Ureter (tissue), 1 donor: ENCODE results near the gene PPP2R1A. TPM values are rescaled to one million over a fixed set of nuclear protein-coding genes. Genes with fewer than 3 reads are reported as not detected.

Source experiments
- DNase-seq: peaks from one replicate; pipeline ENCODE4 v3.0.0-alpha.2; 2020; ENCODE audit warnings: low spot score
- total RNA-seq: library from RNA; stranded (reverse); gene quantifications from one replicate; pipeline ENCODE4 v1.2.4, GENCODE V29; 2023
- donor health status: DM: yes; HTN: yes; CAD: no.

Gene PPP2R1A
- total RNA-seq = 259 TPM

DNA sequence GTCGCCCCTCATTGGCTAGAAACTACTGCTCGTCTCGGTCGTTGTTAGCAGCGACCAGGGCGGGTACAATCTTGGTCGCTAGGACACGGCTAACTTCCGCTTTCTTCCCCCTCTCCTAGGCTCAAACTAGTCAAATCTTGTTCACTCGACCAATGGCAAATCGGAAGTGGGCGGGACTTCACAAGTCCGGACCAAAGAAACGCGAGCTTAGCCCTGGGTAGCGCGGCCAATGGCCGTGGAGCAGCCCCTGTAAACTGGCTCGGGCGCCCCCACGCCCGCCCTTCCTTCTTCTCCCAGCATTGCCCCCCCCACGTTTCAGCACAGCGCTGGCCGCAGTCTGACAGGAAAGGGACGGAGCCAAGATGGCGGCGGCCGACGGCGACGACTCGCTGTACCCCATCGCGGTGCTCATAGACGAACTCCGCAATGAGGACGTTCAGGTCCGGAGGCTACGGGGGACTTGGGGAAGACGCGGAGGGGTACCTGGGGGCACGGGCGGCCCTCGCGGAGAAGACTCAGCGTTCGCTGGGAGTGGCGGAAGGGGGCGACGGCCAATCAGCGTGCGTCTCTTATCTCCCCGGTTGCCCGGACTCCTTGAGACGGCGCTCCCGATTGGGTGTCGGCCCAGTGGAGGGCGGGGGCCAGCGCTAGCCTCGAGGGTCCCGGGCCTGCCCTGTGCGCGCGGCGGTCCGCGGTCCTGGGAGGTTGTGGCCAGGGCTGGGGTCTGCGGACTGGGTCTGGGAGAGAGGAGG is at the start of gene PPP2R1A:
Gene PPP2R1A, plus strand, starts transcription at position 318 of the 752 bp plus-strand sequence. Its CDS starts 45 bp downstream, at position 363.
- peak; percentile 99 for DNase-seq

DNA sequence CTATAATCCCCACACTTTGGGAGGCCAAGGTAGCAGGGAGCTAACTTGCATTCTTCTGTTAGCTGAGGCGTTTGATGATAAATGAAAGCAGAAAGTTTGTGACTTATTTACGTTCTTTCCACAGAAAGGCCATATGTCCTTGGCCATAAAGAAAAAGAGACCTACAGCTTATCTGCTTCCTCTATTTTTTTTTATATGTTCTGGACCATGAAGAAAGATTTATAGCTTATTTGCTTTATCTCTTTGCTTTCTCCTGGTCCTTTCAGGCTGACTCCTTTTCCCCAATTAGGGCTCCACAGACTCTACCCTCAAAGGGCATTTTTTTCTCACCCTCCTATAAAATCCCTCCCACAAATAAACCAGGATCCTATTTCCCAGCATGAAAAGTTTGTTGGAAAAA is 48.6 kb upstream of the PPP2R1A start:
- no peak for DNase-seq

DNA sequence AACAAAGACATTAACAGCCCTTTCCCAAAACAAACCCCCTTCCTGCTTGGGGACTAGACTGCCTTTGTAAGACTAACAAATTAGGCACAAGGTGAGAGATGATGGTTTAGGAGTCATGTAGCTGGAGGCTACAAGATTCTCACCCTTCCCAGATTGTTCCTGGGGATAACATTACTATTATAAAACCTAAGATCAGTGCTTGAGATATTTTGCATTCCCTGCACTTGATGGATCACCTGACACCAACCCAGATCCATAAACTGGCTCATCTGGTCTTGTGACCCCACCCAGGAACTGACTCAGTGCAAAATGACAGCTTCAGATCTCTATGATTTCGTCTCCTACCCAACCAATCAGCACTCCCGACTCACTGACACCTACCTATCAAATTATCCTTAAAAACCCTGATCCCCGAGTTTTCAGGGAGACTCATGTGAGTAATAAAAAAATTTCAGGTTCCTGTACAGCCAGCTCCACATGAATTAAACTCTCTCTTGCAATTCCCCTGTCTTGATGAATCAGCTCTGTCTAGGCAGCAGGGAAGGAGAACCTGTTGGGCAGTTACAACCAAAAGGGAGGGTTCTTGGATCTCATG is 47.8 kb upstream of the PPP2R1A start:
- DNase-seq = no peak

DNA sequence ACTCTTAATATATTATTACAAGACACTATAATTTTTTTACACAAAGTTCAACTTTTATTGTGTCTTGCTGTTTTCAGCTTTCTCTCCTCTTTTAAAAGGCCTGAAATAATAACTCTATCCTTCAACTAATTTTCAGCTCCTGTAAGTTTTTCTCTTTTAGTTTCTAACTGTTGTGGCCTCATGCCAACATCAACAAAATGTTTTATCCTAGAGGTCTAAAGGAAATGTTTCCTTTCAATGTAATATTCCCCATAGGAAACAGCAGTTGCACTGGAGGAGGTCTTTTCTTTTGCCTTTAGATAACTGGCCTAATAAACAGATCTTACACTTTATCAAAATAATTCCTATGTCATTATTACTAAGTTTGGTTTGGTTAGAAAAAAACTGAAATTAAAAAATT is 41.6 kb upstream of the PPP2R1A start:
- DNase-seq = no peak

DNA sequence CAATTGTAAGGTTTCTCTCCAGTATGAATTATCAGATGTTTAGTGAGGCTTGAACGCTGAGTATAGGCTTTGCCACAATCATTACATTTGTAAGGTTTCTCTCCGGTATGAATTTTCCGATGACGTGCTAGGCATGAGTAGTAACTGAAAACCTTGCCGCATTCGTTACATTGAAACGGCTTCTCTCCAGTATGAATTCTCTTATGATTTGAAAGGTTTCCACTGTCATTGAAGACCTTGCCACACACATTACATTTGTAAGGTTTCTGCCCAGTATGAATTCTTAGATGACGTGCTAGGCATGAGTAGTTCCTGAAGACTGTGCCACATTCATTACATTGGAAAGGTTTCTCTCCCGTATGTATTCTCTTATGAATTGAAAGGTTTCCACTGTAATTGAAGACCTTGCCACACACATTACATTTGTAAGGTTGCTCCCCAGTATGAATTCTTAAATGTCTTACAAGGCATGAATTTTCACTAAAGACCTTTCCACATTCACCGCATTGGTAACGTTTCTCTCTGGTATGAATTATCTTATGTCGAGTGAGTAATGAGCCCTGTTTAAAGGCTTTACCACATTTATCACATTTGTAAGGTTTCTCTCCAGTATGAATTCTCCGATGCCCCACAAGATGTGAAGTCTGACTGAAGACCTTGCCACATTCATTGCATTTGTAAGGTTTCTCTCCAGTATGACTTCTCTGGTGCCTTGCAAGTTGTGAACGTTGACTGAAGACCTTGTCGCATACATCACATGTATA is 34.1 kb upstream of the PPP2R1A start:
- DNase-seq = no peak

DNA sequence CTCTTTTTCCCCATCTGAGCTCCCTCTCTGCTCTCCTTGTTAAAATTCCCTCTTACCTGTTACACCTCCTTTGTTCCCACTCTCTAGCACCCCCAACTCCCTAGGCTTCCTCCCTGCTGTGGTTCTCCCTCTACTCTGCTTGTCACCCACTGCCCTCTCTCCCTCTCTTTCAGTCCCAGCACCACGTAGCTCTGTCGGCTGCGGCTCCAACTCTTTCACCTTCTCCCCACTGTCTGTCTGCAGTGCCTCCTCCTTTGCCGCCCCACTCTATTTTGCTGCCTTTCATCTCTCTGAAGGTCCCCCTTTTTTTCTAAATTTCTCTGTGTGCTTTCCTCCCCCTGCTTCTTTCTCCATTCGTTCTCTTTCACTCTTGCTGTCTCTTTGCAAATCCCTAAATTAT is 19.5 kb upstream of the PPP2R1A start:
- no peak for DNase-seq

DNA sequence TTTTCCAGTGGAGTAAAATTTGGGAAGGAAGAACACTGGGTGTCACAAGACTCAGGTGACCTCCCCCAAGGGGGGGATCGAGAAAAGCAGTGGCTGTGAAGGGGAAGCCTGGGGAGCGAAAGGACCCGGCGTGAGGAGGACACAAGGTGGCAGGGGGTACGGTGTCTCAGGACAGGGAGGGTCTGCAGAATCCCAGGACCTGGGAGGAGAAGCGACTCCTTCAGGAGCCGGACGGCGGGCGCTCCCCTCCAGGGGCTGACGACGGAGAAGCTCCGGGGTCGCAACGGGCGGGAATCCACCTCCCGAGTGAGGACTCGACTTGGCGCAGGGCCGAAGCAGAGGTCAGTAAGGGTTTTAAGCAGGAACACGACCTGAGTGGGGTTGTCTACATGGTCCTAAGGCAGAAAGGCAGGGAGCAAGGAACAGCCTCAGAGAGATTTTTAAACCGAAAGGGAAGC is 19.0 kb upstream of the PPP2R1A start:
- peak; percentile 51 for DNase-seq

DNA sequence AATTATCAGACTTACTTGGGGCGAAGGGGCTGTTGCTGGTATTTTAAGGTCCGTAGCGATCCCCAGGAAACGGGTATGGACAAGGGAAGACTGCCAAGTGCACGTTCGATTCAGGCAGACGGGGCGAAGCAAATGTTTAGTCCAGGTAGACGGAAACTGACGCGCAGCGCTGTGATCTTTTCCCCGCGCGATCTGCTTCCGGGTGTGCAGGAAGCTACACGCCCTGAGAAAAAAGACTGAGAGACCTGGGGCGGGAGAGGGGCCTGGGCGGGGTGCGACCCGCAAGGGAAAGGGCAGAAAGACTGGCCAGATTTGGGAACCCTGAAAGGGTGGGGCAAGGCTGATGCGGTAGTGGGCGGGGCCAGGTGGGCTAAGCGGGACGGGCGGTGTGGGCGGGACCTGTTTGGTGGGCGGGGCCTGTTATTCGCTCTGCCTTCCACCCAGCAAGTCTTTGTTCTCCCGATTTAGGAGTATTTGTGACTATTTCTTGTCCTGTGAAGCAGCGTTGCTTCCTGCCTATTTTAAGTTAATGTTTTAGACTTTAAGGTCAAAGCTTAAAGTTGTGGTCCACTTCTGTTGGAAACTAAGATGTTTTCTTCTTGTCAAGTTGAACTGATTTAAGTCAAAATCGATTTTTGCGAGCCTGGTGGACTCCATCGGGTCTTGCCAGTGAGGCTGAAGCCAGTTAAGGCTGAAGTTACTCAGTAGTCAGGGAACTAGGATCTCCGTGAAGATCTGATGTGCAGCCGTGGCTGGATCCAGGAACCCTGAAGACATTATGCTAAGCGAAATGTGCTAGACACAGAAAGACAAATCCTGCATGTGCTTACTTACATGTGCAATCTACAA is 18.3 kb upstream of the PPP2R1A start, which contains the start of gene ZNF836:
Gene ZNF836, minus strand, starts transcription at position 301 of the 849 bp plus-strand sequence. CDS start 3,549 bp downstream, outside the sequence.
- peak; percentile 93 for DNase-seq

DNA sequence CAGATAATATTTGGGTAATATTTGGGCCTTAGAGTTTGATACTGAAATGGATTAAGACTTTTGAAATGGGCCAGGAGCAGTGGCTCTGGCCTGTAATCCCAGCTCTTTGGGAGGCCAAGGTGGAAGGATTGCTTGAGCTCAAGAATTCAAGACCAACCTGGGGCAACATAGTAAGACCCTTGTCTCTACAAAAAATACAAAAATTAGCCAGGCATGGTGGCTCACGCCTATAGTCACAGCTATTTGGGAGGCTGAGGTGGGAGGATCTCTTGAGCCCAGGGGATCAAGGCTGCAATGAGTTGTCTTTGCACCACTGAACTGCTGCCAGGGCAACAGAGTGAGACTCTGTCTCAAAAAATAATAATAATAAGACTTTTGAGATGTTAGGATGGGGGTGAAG is 17.5 kb upstream of the PPP2R1A start:
- no peak for DNase-seq

DNA sequence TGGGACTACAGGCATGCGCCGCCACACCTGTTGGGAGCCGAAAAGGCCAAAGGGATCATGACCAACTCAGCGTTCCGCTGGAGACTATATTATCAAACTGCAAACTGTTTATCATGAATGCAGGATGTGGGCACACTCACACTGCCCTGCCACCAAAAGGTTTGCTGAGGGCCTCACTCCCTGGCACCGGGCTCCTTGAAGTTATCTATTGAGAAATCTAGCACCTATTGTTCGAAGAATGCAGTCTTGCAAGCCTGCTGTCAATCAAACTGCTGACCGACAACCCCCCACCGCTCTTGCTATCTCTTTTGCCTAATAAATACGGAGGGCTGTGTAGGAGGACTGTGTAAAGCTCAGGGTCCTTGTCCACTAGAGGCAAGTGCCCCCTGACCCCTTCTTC is 13.3 kb upstream of the PPP2R1A start:
- DNase-seq = no peak

DNA sequence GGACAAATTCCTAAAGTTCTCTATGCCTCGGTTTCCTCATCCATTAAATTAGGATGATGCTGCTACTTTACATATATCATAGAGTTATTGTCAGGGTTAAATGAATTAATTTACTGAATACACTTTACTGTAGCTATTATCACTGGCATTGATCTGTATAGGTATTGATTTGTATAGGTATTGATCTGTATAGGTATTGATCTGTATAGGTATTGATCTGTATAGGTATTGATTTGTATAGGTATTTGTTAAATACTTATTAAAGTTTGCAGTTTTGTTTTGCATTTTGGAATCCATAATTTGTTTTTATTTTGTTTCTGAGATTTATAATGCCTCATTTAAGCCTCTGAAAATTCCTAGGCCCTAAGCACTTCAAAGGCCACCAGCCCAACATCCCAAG is 2.4 kb upstream of the PPP2R1A start:
- DNase-seq = no peak

DNA sequence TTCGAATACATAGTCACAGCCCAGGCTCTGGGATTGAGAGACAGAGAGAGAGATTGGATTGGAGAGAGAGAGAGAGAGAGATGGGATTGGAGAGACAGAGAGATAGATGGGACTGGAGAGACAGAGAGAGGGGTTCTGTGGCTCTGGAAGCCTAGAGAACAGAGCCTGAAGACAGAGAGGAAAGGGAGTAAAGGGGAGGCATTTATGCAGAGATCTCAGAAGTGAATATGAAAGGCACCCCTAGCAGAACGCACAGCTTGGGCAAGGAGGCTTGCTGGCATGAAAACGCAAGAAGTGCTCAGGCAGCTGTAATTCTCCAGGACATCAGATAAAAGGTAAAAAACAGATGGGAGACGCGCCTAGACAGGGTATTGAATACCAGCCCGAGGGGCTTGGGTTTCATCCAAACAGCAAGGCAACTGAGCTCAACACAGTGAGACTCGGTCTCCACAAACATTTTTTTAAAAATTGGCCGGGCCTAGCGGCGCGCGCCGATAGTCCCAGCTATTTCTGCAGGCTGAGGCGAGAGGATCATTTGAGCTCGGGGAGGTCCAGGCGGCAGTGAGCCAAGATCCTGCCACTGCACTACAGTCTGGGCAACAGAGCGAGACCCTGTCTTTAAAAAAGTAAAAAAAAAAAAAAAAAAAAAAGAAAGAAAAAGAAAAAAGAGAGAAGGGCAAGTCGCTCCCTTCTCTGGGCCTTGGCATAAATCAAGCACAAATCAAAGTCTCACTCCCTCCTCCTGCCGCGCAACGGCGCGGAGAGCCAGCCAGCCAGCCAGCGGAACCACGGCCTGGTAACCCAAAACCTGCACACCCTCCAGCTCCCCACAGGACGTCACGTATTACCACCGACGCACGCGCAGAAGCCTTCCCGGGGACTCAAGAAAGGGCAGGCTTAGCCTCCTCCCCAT is 774 bp upstream of the PPP2R1A start:
- DNase-seq = peak; percentile 76

DNA sequence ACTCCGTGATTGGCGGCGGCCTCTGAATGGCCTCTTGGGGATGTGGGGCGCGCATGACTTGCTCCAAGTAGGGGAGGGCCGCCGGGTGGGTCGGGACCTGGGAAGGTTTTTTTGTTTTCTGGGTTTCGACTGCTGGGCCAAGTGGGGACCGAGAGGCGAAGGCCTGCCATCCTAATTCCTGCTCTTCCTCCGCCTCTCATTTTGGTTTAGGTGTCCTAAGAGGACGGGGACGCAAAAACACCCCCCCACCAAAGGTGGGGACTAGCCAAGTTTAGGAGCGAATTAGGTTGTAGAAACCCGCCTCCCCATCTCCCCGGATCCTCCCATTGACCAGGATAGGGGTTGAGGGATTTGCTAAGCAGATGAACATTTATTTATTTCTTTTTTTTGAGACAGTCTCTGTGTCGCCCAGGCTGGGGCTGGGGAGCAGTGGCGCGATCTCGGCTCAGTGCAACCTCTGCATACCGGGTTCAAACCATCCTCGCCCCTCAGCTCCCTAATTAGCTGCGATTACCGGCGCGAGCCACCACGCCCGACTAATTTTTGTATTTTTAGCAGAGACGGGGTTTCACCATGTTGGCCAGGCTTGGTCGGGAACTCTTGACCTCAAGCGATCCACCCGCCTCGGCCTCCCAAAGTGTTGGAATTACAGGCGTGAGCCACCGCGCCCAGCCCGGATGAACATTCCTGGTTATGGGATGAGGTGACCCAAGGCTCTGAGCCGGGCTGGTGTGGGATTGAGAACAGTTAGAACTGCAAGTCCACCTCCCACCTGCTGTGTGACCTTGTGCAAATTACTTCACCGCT is 838 bp downstream of the PPP2R1A start:
- peak; percentile 52 for DNase-seq

DNA sequence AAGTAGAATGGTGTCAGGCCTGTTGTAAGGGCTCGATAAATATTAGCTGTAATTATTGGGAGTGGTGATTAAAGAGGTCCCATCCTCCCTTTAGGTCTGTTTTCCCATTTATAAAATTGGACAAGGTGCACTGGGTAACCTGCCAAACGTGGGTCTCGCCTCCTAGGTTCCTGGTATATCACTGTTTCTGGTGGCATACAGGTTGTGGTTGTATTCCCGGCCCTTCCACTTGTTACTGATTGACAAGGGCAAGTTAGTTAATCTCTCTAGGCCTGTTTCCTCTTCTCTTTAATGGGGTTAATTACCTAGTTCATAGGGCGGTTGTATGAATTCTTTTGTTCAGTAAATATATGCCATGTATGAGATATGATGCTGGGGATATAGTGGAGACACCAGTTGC is 1.5 kb downstream of the PPP2R1A start:
- DNase-seq = no peak

DNA sequence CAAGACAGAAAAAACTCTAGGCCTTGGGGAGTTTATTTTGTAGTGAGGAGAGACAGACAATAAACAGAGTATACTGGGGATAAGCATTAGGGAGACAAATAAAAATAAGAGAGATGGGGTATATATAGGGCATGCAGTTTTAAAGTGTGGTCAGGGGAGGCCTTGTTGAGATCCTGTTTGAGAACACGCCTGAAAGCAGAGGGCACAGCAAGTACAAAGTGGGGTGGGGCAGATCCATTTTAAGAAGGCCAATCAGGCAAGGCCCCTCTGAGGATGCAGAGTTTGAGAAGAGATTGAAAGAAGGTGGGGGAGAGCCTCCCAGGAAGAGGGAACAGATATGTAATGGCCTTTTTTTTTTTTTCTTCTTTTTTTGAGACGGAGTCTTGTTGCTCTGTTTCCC is 2.1 kb downstream of the PPP2R1A start:
- DNase-seq = no peak

DNA sequence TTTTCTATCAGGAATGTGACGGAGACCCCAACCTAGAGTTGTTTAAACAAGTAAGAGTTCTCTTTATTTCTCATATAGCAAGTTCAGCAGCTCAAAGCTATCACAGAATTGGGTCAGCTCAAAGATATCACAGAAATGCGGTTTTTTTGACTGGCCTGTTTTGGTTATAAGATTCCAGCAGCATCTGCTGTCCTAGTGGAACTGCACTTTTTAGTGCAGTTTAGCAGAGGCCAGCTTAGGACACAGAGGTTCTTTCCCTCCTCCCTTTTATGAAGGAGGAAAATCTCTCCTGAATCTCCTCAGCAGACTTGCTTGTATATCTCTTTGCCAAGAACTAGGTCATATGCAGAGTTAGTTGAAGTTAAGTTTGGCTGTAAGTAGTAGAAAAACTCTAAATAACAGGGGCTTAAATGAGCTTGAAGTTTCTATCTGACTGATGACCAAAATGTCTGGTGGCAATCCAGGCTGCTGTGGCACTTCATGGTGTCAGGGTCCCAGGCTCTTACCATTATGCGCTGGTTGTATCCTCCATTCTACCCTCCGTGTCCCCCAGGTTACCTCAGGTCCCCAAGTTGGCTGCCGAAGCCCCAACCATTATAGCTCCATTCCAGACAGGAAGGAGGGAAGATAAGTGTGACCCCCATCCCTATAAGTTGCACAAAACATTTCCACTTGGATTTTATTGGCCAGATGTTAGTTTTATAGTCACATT is 6.6 kb downstream of the PPP2R1A start:
- no peak for DNase-seq

DNA sequence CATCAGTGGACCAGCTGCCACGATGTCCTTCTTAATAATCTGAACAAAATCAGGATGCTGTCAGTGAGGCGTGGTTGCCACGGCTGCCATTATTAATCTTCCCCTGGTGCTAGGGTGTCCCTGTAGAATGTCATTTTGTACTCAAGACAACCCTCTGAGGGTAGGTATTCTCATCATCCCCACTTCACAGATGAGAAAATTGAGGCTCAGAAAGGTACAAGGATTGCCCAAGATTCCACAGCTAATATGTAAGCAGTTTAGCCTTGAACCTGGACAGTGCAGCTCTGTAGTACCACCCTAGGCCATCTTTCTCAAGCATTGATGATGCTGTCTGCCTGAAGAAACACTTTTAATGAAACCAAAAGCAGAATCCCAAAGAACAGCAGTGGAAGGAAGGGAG is 8.1 kb downstream of the PPP2R1A start:
- no peak for DNase-seq

DNA sequence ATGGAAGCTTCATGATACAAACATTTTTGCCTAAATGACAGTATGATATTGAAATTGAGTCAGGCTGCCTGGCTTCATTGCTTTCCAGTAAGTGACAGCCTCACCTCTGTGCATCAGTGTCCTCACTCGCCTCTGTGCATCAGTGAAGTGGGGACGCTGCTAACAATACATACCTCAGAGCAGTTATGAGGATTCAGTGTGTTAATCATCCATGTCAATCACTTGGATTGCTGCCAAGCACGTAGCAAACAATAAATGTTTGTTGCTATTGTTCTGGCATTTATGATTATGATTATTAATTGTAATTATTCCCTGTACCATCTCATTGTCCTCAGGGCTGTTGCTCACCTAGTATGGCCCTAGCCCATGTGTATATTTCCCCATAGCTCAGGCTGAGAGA is 8.8 kb downstream of the PPP2R1A start:
- no peak for DNase-seq

DNA sequence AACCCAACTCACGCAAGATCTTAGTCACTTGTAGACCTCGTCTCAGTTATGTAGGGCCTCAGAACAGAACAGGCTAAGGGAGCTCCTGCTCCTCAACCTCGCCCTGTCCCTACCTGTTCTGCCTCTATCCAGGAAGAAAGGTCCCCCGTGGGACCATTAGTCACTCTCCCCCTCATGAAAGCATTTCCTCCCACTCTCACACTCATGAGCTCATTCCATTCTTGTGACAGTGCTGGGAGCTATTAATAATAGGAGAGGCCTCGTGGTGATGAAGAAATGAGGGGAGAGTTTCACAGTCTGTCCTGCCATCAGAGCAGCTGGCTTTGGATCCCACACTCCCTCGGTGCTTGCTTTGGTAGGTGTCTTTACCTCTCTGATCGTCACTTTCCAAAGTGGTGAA is 10.2 kb downstream of the PPP2R1A start:
- DNase-seq = peak; percentile 45
